ENCODE measurements around the gene PDE8B.

Gene PDE8B

DNA sequence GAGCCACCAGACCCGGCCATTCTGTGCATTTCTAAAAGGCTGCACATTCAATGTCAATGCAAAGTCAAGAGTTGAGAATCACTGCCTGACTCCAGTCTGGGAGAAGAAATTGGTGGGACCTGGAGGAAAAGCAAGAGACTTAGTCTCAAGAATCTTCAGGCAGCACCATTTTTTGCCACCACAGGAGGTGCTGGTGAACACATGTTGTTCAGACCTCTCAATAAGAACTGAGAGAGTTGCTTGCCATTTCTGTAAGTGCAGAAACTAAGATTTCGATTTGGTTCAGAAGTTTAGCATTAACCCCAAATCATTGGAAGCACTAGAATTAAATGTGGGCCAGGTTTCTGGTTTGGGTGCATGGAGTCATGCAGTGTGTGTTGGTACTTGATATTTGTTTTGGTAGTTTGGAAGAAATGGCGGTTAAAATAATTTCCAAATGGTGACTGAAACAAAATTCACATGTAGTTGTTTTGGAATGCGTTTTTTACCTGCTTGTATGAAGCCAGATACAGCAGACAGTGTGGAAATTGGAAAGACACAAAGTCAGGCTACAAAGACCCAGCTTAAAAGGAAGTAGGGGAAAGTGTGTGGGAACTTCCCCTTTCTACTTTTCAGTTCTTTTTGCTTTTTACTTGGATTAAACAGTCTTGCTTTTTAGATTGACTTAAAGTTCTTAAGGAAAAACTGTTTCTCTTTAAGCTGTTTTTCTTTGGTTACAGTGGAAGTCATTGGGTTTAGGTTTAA is 20.4 kb downstream of the PDE8B start:
- no peak for DNase-seq (ENCODE audit: low spot score)

DNA sequence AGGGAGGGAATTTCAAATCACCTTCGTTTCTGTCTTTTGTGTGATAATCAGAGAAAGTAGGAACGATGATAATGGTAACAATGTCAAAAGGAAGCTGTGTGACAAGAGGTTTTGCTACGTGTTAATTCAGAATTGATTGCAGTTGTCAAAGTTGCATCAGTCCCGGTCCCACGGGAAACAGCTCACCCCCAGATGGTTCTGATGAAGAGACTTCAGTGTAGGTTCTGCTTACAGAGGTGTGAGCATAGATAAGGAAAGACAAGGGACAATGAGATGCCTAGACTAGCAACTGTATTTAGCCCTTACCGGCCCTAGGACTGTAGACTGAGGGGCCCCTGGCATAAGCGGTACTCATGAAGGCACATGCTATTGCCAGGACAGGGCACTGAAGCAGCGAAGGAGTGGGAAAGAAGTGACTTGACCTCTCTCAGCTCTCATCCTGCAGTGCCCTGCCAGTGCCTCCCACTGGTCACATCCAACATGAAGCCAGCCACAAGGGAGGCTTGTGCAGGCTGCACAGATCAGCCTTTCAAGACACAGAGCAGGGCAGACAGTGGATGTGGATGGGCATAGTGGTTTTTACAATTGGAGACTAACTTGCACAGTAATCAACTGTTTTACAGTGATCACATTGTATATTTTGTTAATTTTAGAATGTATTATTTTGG is 21.1 kb downstream of the PDE8B start:
- DNase-seq (ENCODE audit: low spot score): no peak

GRCh38 chr5:77232574-77233358 is 22.3 kb downstream of the PDE8B start:
- no peak for DNase-seq (ENCODE audit: low spot score)

GRCh38 chr5:77235846-77236721 is 25.6 kb downstream of the PDE8B start:
- no peak for DNase-seq (ENCODE audit: low spot score)

GRCh38 chr5:77239126-77239741 is 28.8 kb downstream of the PDE8B start:
- no peak for DNase-seq (ENCODE audit: low spot score)

- no peak for DNase-seq (ENCODE audit: low spot score)
Observed at GRCh38 chr5:77241444-77241843, 31.0 kb downstream of the PDE8B start.

DNA sequence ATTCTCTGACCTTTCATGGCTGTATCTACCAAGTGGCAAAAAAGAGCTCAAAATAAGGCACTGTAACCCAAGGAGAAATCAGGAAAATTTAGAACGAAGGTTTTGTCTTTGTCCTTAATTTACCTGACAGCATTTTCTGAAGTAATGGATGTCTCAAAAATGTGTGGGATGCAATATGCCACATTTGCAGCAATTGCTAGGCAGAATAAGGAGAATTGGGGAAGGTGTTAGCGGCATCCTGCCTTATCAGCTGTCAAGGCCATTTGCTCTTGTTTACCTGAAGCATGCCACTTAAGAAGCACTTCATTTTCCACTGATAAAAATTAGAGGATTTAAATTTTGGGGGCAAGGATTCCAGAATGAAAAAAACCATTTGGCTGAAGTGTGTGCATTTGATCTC is 39.0 kb downstream of the PDE8B start:
- no peak for DNase-seq (ENCODE audit: low spot score)

DNA sequence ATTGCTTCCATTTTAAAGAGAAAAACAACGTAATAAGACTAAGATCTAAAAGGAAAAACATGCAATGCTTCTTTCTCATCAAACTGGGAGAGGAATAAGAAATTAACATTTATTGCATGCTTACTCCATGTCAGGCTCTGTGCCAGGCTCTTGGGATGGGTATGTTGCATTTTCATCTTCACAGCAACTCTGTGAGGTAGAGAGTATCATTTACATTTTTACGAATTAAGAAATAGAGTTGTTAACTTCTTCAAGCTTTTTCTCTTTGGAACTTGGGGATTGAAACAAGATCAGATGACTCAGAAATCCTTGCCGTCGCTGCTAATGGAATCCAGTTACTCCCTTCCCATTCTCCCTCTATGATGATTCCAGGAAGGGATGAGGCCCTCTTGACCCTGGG is 39.5 kb downstream of the PDE8B start:
- DNase-seq (ENCODE audit: low spot score): no peak

- no peak for DNase-seq (ENCODE audit: low spot score)
Observed at GRCh38 chr5:77251921-77252320, 41.4 kb downstream of the PDE8B start.

GRCh38 chr5:77255617-77256016 is 45.1 kb downstream of the PDE8B start:
- no peak for DNase-seq (ENCODE audit: low spot score)

- DNase-seq (ENCODE audit: low spot score): no peak
Observed at GRCh38 chr5:77256406-77256805, 45.9 kb downstream of the PDE8B start.

DNA sequence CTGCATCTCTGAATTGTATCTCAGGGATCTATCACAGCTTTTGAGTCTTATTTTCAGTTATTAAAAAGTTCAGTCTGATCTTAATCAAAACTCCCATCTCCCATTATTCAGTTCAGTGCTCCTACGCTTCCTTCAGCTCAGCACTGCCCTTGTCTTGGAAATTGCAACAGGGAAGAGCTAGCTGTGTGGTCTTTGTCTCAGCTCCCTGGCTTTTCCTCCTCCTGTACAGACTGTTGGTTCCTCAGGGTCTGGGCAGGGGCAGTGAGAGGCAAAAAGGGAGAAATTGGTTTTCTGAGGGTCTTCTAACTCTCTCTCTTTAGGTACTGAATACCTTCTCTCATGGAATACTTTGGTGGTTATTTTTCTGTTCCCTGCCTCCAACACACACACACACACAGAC is 48.2 kb downstream of the PDE8B start:
- DNase-seq (ENCODE audit: low spot score): no peak

DNA sequence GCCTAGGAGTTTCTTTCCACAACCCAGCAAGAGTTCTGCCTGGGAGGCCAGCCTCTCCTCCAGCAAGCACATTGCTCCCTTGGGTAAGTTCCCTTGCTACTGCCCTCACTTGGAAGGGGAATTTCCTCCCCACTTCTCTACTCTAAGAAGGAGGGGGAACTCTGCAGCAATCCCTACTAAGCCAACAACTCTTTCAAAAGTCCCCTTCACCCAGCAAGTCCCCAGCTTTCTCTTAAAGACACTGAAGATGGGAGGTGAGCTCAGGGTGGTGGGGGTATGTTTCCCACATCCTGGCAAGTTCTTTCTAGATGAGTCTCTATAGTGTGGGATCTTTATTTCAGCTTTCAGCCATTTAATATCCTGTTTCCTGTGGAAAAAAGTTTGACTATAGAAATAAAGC is 49.0 kb downstream of the PDE8B start:
- DNase-seq (ENCODE audit: low spot score): no peak

- no peak for DNase-seq (ENCODE audit: low spot score)
Observed at GRCh38 chr5:77262697-77263096, 52.2 kb downstream of the PDE8B start.

- DNase-seq (ENCODE audit: low spot score): no peak
Observed at GRCh38 chr5:77266291-77266690, 55.8 kb downstream of the PDE8B start.

- DNase-seq (ENCODE audit: low spot score): no peak
Observed at GRCh38 chr5:77267496-77267895, 57.0 kb downstream of the PDE8B start.

GRCh38 chr5:77272206-77272605 is 61.7 kb downstream of the PDE8B start:
- no peak for DNase-seq (ENCODE audit: low spot score)

DNA sequence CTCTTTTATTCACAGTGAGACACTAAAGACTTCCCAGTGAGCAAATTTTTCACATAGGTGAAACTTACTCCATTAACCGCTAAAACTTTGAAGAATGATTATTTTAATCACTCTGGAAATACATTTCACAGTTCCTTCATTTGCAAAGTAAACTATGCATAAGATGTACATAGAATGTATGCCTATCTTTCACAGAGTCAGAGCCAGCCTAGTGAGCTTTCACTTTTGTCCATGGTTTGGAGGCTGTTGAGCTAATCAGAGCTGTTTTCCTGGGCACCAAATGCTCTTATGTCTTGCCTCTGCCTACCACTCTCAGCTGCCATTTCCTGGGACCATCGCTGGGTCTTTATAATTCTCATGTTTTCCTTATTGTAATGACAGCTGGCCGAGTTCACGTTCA is 67.3 kb downstream of the PDE8B start:
- DNase-seq (ENCODE audit: low spot score): no peak

DNA sequence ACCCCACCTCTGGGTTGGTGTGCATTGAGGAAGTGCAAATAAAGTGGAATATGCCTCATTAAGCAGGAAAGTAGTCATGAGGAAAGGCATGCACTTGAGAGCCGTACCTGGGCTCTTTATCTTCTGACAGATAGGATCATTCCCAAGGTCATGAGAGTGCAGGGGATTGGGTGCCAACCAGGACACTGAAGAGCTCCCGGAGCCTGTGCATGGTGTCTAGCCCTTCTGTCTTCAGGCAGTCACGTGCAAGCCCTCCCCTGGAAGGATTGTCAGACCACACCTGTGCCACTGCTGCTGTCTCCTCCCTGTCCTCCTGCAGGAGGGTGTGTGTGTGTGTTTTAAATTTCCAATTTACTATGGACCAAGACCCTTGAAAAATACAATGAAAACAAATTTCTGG is 69.6 kb downstream of the PDE8B start:
- DNase-seq (ENCODE audit: low spot score): no peak

DNA sequence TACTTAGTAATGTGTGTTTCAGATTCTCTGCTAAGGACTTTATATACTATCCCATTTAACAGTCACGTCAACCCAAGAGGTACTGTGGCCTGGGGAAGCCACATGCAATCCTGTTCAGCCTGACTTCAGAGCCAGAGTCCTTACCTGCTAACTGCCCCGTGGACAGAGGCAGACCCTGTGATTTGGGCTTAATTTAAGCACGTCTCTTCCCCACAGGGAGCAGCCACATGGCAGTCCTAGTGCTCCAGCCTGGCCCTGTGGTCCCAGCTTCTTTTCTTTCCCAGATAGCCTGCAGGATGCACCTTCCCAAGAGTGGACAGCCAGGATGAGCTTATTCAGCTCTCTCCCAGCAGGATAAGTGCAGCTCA is 71.5 kb downstream of the PDE8B start:
- no peak for DNase-seq (ENCODE audit: low spot score)

DNA sequence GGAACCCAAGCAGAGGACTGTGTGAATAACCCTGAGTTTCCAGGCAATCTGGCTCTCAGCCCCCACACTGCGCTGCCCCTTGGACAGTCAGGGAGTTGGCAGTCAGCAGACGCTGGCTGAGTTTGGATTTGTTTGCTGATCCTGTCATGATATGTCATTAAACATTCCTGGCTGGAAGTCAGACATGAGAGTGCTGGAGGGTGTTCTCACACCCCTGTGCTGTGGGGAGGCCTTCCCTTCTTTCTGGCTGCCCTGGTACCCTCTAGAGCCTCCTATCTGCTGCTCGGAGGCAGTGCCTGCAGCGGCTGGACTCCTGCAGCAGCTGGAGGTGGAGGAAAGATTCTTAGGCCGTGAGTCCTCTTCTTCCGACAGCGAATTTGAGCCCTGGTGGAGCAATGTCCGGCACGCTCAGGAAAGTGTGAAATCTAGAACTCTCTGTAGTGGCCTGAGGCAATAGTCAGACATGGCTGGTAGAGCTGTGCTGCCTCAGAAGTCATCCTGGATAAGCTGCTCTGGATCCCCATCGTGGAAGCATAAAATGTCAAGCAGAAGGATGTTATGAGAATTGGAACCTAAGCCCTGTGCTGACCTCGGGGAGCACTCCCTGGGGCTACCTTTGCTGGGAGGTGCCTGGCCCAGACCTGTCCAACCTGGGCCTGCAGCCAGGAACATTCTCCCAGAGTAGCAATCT is 72.0 kb downstream of the PDE8B start:
- DNase-seq (ENCODE audit: low spot score): no peak

All from left forelimb (tissue), 1 donor.